Peyer's patch (tissue), 4 donors: ENCODE results near the gene ZNF775.

Experiments used
- POLR2A ChIP-seq, 2 donors: fragments of 450-650 bp; IDR thresholded peaks; one replicate each; pipeline ENCODE4 v1.5.1; 2017; ENCODE audit warnings: antibody characterized with exemption in 2 of 2, mild to moderate bottlenecking in 2 of 2, moderate library complexity in 2 of 2
- TF ChIP-seq, protein P1 (sequence below), 6 experiments: fragments of 450-650 bp in 4 of 6; fragments of 200-600 bp in 2 of 6; sonication (generic) in 1 of 6; IDR thresholded peaks; one replicate each; pipeline ENCODE4 v1.5.1; 2017 to 2019; ENCODE audit warnings: antibody characterized with exemption in 6 of 6, mild to moderate bottlenecking in 3 of 6, moderate library complexity in 1 of 6

DNA sequence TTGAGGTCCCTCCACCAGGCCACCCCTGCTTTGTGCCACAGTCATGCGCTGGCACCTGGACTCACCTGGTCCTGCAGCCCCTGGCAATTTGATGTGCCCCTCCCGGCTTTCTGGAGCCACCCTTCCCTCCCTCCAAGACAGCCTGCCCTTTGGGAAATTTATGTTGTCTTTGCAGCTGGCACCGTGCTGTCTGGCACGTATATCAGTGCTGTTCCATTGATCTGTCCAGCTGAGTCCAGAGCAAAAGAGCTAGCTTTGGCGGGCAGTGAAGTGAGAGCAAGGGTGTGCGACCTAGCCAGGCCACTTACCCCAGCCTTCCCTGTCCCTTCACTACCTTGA lies 43.4 kb upstream of the ZNF775 start:
- TF ChIP-seq POLR2A (IDR thresholded peaks at IDR 0.05) = no peak
- TF ChIP-seq, protein P1, sequence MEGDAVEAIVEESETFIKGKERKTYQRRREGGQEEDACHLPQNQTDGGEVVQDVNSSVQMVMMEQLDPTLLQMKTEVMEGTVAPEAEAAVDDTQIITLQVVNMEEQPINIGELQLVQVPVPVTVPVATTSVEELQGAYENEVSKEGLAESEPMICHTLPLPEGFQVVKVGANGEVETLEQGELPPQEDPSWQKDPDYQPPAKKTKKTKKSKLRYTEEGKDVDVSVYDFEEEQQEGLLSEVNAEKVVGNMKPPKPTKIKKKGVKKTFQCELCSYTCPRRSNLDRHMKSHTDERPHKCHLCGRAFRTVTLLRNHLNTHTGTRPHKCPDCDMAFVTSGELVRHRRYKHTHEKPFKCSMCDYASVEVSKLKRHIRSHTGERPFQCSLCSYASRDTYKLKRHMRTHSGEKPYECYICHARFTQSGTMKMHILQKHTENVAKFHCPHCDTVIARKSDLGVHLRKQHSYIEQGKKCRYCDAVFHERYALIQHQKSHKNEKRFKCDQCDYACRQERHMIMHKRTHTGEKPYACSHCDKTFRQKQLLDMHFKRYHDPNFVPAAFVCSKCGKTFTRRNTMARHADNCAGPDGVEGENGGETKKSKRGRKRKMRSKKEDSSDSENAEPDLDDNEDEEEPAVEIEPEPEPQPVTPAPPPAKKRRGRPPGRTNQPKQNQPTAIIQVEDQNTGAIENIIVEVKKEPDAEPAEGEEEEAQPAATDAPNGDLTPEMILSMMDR (IDR thresholded peaks at IDR 0.05) = no peak
